Measurements from ENCODE around the gene MAL.
"Not testable (repeated sequence)": the region's sequence is repeated elsewhere in the genome, so short reads cannot be mapped to it uniquely, and the experiment has no call there.

The MAL gene

DNA sequence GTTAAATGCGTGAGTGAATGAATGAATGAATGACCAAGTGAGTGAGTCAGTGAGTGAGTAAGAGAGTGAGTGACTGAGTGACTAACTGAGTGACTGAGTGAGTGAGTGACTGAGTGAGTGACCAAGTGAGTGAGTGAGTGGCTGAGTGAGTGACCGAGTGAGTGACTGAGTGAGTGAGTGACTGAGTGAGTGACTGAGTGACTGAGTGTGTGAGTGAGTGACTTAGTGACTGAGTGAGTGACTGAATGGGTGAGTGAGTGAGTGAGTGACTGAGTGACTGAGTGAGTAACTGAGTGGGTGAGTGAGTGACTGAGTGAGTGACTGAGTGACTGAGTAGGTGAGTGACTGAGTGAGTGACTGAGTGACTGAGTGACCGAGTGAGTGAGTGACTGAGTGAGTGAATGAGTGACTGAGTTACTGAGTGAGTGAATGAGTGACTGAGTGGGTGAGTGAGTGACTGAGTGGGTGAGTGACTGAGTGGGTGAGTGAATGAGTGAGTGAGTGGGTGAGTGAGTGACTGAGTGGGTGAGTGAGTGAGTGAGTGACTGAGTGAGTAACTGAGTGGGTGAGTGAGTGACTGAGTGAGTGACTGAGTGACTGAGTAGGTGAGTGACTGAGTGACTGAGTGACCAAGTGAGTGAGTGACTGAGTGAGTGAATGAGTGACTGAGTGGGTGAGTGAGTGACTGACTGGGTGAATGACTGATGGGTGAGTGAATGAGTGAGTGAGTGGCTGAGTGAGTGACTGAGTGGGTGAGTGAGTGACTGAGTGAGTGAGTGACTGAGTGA is 11.3 kb downstream of the MAL start:
- TF ChIP-seq, protein P1, sequence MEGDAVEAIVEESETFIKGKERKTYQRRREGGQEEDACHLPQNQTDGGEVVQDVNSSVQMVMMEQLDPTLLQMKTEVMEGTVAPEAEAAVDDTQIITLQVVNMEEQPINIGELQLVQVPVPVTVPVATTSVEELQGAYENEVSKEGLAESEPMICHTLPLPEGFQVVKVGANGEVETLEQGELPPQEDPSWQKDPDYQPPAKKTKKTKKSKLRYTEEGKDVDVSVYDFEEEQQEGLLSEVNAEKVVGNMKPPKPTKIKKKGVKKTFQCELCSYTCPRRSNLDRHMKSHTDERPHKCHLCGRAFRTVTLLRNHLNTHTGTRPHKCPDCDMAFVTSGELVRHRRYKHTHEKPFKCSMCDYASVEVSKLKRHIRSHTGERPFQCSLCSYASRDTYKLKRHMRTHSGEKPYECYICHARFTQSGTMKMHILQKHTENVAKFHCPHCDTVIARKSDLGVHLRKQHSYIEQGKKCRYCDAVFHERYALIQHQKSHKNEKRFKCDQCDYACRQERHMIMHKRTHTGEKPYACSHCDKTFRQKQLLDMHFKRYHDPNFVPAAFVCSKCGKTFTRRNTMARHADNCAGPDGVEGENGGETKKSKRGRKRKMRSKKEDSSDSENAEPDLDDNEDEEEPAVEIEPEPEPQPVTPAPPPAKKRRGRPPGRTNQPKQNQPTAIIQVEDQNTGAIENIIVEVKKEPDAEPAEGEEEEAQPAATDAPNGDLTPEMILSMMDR (conservative IDR thresholded peaks at IDR 0.05) = no peak
- no peak overlapping the region for H3K27ac ChIP-seq

DNA sequence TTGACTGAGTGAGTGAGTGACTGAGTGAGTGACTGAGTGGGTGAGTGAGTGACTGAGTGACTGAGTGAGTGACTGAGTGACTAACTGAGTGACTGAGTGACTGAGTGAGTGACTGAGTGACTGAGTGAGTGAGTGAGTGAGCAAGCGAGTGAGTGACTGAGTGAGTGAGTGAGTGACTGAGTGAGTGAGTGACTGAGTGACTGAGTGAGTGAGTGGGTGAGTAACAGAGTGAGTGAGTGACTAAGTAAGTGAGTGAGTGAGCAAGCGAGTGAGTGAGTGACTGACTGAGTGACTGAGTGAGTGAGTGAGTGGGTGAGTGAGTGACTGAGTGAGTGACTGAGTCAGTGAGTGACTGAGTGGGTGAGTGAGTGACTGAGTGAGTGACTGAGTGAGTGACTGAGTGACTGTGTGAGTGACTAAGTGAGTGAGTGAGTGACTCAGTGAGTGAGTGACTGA is 11.9 kb downstream of the MAL start:
- TF ChIP-seq, protein P1 (conservative IDR thresholded peaks at IDR 0.05) = no peak
- no peak overlapping the region for H3K27ac ChIP-seq

DNA sequence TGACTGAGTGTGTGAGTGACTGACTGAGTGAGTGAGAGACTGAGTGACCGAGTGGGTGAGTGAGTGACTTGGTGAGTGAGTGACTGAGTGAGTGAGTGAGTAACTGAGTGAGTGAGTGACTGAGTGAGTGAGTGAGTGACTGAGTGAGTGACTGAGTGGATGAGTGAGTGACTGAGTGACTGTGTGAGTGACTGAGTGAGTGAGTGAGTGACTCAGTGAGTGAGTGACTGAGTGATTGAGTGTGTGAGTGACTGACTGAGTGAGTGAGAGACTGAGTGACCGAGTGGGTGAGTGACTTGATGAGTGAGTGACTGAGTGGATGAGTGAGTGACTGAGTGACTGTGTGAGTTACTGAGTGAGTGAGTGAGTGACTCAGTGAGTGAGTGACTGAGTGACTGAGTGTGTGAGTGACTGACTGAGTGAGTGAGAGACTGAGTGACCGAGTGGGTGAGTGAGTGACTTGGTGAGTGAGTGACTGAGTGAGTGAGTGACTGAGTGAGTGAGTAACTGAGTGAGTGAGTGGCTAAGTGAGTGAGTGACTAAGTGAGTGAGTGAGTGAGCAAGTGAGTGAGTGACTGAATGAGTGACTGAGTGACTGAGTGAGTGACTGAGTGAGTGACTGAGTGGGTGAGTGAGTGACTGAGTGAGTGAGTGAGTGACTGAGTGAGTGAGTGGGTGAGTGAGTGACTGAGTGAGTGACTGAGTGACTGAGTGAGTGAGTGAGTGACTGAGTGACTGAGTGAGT is 12.5 kb downstream of the MAL start:
- not testable (repeated sequence) for H3K27ac ChIP-seq

DNA sequence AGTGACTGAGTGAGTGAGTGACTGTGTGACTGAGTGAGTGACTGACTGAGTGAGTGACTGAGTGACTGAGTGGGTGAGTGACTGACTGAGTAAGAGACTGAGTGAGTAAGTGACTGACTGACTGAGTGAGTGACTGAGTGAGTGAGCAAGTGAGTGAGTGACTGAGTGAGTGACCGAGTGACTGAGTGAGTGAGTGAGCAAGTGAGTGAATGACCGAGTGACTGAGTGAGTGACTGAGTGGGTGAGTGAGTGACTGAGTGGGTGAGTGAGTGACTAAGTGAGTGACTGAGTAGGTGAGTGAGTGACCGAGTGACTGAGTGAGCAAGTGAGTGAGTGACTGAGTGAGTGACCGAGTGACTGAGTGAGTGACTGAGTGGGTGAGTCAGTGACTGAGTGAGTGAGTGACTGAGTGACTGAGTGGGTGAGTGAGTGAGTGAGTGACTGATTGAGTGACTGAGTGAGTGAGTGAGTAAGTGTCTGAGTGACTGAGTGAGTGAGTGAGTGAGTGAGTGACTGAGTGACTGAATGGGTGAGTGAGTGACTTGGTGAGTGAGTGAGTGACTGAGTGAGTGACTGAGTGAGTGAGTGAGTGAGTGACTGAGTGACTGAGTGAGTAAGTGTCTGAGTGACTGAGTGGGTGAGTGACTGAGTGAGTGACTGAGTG is 13.3 kb downstream of the MAL start:
- no peak overlapping the region for H3K27ac ChIP-seq
- TF ChIP-seq, protein P1 (conservative IDR thresholded peaks at IDR 0.05) = no peak

DNA sequence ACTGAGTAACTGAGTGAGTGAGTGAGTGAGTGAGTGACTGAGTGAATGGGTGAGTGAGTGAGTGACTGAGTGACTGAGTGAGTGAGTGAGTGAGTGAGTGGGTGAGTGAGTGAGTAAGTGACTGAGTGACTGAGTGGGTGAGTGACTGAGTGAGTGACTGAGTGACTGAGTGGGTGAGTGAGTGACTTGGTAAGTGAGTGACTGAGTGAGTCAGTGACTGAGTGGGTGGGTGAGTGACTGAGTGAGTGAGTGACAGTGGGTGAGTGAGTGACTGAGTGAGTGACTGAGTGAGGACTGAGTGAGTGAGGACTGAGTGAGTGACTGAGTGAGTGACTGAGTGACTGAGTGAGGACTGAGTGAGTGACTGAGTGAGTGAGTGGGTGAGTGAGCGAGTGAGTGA is 13.9 kb downstream of the MAL start:
- no peak overlapping the region for H3K27ac ChIP-seq

DNA sequence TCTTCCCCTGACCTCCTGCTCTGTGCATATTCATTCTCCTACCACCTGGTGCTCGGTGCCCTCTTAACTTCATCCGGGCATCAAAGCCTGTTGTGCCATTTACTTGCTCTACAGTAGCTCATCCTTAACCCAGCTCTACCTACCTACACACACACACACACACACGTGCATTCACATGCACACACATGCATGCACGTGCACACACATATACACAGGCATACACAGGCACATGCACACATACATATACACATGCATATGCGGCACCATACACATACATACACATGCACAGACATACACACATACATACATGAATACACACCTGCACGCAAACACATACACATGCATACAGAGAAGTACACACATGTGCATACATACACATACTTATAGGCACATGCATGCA is 14.5 kb downstream of the MAL start:
- TF ChIP-seq, protein P1 (conservative IDR thresholded peaks at IDR 0.05) = no peak
- H3K27ac ChIP-seq = no peak overlapping the region

More for the DNA sequence above, 13.9 kb downstream of the MAL start:
- TF ChIP-seq, protein P1 (conservative IDR thresholded peaks at IDR 0.05) = no peak

DNA sequence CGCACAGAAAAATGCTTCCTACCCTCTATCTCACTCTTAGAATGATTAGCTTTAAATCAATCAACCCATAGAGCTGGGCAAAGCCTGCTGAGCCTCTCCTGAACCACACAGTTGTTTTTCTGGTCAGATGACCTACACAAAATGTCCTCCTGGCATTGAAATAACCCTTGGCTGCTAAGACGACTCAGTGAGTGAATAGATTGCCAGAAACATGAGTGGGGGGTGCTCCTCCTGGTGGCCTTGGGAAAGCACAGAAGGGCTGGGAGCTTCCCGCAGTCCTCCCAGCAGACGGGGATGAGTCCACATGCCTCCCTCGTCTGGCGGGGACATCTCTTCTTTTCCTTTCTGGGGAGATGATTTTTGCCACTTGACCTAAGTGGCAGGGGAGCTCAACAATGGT is 14.9 kb downstream of the MAL start:
- H3K27ac ChIP-seq = no peak overlapping the region
- TF ChIP-seq, protein P1 (conservative IDR thresholded peaks at IDR 0.05) = no peak
